ENCODE data around the gene THAP4.
"Not testable (repeated sequence)": the region's sequence is repeated elsewhere in the genome, so short reads cannot be mapped to it uniquely, and the experiment has no call there.

The THAP4 gene

DNA sequence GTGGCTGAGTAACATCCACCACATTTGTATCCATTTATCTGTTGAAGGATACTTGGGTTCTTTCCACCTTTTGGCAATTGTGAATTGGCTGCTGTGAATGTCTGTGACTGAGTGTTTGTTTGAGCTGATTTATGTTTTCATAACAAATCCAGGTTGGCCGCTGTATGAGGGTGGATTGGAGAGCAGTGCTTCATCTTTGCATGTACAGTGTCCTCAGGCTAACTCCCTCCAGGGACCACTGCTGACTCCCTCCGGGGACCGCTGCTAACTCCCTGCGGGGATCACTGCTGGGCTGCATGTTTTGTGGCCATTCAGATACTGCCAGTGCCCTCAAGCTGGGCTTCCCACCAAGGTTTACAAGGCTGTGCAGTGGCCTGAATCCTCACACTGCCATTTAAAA is 68.2 kb downstream of the THAP4 start:
- H3K4me3 ChIP-seq (ENCODE audit: low read depth, low read length), result no peak overlapping the region
- TF ChIP-seq CTCF (IDR thresholded peaks at IDR 0.05; ENCODE audit: low read depth, low read length), result no peak

DNA sequence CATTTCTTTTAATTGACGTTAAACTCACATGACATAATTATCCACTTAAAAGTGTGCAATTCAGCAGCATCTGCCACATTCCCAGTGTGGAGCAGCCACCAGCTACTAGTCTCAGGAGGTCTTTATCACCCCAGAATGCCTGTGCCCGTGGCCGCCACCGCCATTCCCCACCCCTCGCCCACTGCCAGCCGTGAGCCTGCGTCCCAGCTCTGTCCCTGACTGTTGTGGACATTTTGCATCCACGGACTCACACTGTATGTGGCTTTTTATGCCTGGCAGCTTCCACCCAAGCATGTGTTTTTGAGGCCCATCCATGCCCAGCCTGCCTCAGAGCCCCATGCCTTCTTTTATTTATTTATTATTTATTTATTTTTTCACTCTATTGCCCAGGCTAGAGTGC is 69.2 kb downstream of the THAP4 start:
- no peak overlapping the region for H3K4me3 ChIP-seq (ENCODE audit: low read depth, low read length)
- TF ChIP-seq CTCF (IDR thresholded peaks at IDR 0.05; ENCODE audit: low read depth, low read length), result no peak

DNA sequence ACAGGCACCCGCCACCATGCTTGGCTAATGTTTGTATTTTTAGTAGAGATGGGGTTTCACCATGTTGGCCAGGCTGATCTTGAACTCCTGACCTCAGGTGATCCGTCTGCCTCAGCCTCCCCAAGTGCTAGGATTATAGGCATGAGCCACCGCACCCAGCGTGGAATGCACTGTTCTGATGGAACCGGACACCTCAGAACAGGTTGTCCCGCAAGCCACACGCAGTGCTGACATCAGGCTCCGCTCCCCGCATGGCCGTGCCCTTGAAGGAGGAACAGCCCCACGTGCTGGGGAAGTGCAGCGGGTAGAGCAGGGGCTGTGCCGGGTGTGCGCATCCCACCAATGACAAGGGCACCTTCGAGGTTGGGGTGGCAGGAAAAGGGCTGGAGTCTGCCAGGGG is 69.7 kb downstream of the THAP4 start:
- not testable (repeated sequence) for H3K4me3 ChIP-seq (ENCODE audit: low read depth, low read length)

DNA sequence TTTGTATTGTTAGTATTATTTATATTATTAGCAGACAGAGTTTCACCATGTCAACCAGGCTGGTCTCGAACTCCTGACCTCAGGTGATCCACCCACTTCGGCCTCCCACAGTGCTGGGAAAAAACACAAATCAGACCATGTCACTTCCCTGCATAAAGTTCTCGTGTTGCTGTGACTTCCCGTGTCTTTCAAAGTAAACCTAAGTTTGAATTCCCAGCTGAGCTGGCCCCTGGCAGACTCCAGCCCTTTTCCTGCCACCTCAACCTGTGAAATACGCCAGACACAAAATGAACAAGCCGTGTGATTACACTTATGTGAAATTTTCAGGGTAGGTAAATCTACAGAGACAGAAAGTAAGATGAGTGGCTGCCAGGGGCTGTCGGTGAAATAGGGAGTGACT is 70.5 kb downstream of the THAP4 start:
- H3K4me3 ChIP-seq (ENCODE audit: low read depth, low read length), result no peak overlapping the region
- no peak for TF ChIP-seq CTCF (IDR thresholded peaks at IDR 0.05; ENCODE audit: low read depth, low read length)

GRCh38 chr2:241566021-241566420 is 70.9 kb downstream of the THAP4 start:
- not testable (repeated sequence) for H3K4me3 ChIP-seq (ENCODE audit: low read depth, low read length)

- no peak overlapping the region for H3K4me3 ChIP-seq (ENCODE audit: low read depth, low read length)
- no peak for TF ChIP-seq CTCF (IDR thresholded peaks at IDR 0.05; ENCODE audit: low read depth, low read length)
Measured at GRCh38 chr2:241565411-241565810, 71.5 kb downstream of the THAP4 start.

GRCh38 chr2:241564596-241565410 is 72.2 kb downstream of the THAP4 start:
- H3K4me3 ChIP-seq (ENCODE audit: low read depth, low read length), result no peak overlapping the region

More at GRCh38 chr2:241564596-241565410, 72.2 kb downstream of the THAP4 start:
- TF ChIP-seq CTCF (IDR thresholded peaks at IDR 0.05; ENCODE audit: low read depth, low read length), result no peak

Data from WI38 (cell line).